Caco-2 (cell line): ENCODE results near the gene BDH1. TPM values are rescaled to one million over a fixed set of nuclear protein-coding genes. Genes with fewer than 3 reads are reported as not detected.

ENCODE experiments used
- BruUV-seq: library from RNA; stranded (reverse); fragments of 400-500 nt; replicated peaks from 2 replicates; lab custom pipeline; 2021; lab: Mats Ljungman, UMichigan
- CTCF ChIA-PET: fragments of 300-600 bp; sonication (Branson Sonifier 250); formaldehyde crosslinking; loops from one replicate; lab custom pipeline; 2022; ENCODE audit warnings: antibody characterized with exemption; lab: Charles Lee
- POLR2A ChIA-PET: fragments of 300-600 bp; sonication (Branson Sonifier 250); formaldehyde crosslinking; loops from one replicate; lab custom pipeline; 2022; ENCODE audit warnings: antibody characterized with exemption; lab: Charles Lee
- DNase-seq, 2 experiments: peaks; one replicate each; pipeline versions ENCODE4 v3.0.0 to v3.0.0-alpha.2; 2020 to 2022
- H3K27me3 ChIP-seq: replicated peaks from 2 replicates; pipeline ENCODE4 v1.6.0; 2011; ENCODE audit warnings: low read length; ENCODE audit not compliant: control insufficient read depth, insufficient read depth
- H3K36me3 ChIP-seq: 2 replicates; pipeline ENCODE4 v1.5.1; 2011; ENCODE audit warnings: low read length; ENCODE audit not compliant: control insufficient read depth, insufficient read depth
- H3K4me1 ChIP-seq: fragments of 250-450 bp; sonication (Bioruptor Pico); 2 replicates; pipeline ENCODE4 v1.5.1; 2020; ENCODE audit warnings: mild to moderate bottlenecking
- H3K4me3 ChIP-seq: 2 replicates; pipeline ENCODE4 v1.5.1; 2011; ENCODE audit warnings: low read depth, mild to moderate bottlenecking, control low read depth, low read length
- H3K9me3 ChIP-seq: fragments of 250-450 bp; sonication (Bioruptor Pico); 2 replicates; pipeline ENCODE4 v1.5.1; 2020; ENCODE audit warnings: mild to moderate bottlenecking, moderate library complexity
- H3K27ac Mint-ChIP-seq: one replicate; pipeline ENCODE4 v1.8.0; 2022; ENCODE audit warnings: mixed read lengths; ENCODE audit not compliant: unreplicated experiment
- H3K27me3 Mint-ChIP-seq: one replicate; pipeline ENCODE4 v1.8.0; 2022; ENCODE audit warnings: mixed read lengths; ENCODE audit not compliant: insufficient read depth, unreplicated experiment
- H3K36me3 Mint-ChIP-seq: one replicate; pipeline ENCODE4 v1.8.0; 2022; ENCODE audit warnings: mild to moderate bottlenecking, mixed read lengths; ENCODE audit not compliant: insufficient read depth, unreplicated experiment
- H3K4me1 Mint-ChIP-seq: one replicate; pipeline ENCODE4 v1.8.0; 2022; ENCODE audit warnings: low read depth, mixed read lengths; ENCODE audit not compliant: unreplicated experiment
- H3K4me3 Mint-ChIP-seq: one replicate; pipeline ENCODE4 v1.8.0; 2022; ENCODE audit warnings: mild to moderate bottlenecking, moderate library complexity, mixed read lengths; ENCODE audit not compliant: unreplicated experiment
- H3K9me3 Mint-ChIP-seq: one replicate; pipeline ENCODE4 v1.8.0; 2022; ENCODE audit warnings: mixed read lengths; ENCODE audit not compliant: unreplicated experiment
- intact Hi-C: fragments of 100-400 bp; cut with micrococcal nuclease; formaldehyde crosslinking; loops from one replicate; pipeline ENCODE4 v1.10.0; 2022; ENCODE audit not compliant: unreplicated experiment
- total RNA-seq: library from RNA; stranded (reverse); gene quantifications from 2 replicates; pipeline ENCODE4 v1.2.3, GENCODE V29; 2022
- TF ChIP-seq, protein P1 (sequence below), 2 experiments: fragments of 200-600 bp in 1 of 2; IDR thresholded peaks; 1 replicate in 1 of 2; 2 replicates in 1 of 2; pipeline versions ENCODE4 v1.5.1 to v1.8.0; 2011 to 2022; ENCODE audit warnings: antibody characterized with exemption in 1 of 2, control low read depth in 1 of 2, inconsistent platforms in 1 of 2, low read depth in 1 of 2, low read length in 1 of 2, mild to moderate bottlenecking in 1 of 2, moderate library complexity in 1 of 2; ENCODE audit not compliant: insufficient read depth in 1 of 2, severe bottlenecking in 1 of 2, unreplicated experiment in 1 of 2

The BDH1 gene
- total RNA-seq, 1 experiment from 2014 or later = 41.8 TPM

DNA sequence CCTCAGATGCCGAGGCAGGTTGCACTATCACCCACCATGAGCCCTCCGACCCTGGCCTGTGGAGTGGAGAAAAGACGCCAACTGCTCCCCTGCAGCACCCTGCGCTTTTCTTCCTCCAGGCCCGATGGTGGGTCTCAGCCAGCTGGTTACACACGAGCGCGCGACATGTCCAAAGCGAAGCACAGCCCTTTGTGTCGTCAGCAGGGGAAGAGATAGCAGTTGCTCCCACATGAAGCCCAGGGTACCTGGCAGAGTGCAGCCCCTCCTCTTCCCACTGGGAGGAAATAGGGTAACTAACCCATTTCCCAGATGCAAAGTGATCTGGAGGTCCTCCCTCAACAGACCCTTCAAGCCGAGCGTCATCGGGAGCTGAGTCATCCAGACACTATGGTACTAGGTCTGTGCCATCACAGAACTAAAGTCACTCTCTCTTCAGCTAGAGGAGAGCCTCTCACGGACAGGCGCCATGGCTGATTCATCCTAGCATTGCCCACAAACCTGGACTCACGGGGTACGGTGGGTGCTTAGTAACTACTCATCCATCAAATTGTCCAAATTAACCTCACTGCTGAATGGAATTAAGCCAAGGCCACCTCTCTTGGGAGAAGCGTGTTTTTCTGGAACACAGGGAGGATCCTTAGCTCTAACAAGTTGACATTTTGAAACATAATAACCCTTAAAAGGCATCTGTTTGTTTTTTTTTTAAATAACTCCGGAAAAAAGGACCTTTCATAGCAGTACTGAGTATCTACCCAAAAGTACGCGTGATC lies 45.2 kb upstream of the BDH1 start:
- POLR2A ChIA-PET = no interaction called here
- no peak overlapping the region for H3K4me3 ChIP-seq
- H3K9me3 ChIP-seq = no peaks in the 10 kb centered on the region
- TF ChIP-seq, protein P1, sequence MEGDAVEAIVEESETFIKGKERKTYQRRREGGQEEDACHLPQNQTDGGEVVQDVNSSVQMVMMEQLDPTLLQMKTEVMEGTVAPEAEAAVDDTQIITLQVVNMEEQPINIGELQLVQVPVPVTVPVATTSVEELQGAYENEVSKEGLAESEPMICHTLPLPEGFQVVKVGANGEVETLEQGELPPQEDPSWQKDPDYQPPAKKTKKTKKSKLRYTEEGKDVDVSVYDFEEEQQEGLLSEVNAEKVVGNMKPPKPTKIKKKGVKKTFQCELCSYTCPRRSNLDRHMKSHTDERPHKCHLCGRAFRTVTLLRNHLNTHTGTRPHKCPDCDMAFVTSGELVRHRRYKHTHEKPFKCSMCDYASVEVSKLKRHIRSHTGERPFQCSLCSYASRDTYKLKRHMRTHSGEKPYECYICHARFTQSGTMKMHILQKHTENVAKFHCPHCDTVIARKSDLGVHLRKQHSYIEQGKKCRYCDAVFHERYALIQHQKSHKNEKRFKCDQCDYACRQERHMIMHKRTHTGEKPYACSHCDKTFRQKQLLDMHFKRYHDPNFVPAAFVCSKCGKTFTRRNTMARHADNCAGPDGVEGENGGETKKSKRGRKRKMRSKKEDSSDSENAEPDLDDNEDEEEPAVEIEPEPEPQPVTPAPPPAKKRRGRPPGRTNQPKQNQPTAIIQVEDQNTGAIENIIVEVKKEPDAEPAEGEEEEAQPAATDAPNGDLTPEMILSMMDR (IDR thresholded peaks at IDR 0.05; ENCODE audit: insufficient read depth in 1 of 2, low read depth in 1 of 2, low read length in 1 of 2, severe bottlenecking in 1 of 2, unreplicated experiment in 1 of 2) = no peak
- H3K36me3 Mint-ChIP-seq = peaks cover 37% of the 10 kb centered on the region
- CTCF ChIA-PET = interaction anchor here (1.1 to 1.7 kb wide), 2 partner anchors 14 to 72 kb away, joined by 3 to 4 read pairs; no protein-coding TSS in a partner anchor
- H3K27me3 Mint-ChIP-seq = no peaks in the 10 kb centered on the region
- H3K9me3 Mint-ChIP-seq = peaks cover 9% of the 10 kb centered on the region
- no peak overlapping the region for H3K4me3 Mint-ChIP-seq
- peaks cover 22% of the 10 kb centered on the region for H3K4me1 Mint-ChIP-seq
- H3K4me1 ChIP-seq = peaks cover 33% of the 10 kb centered on the region
- H3K27ac Mint-ChIP-seq = no peak overlapping the region
- peaks cover 2% of the 10 kb centered on the region; the same call in 1 of the 2 replicates for H3K36me3 ChIP-seq
- DNase-seq = no peak
- intact Hi-C loops = no loop called here
- no peaks in the 10 kb centered on the region for H3K27me3 ChIP-seq
- no TSS peak for BruUV-seq

DNA sequence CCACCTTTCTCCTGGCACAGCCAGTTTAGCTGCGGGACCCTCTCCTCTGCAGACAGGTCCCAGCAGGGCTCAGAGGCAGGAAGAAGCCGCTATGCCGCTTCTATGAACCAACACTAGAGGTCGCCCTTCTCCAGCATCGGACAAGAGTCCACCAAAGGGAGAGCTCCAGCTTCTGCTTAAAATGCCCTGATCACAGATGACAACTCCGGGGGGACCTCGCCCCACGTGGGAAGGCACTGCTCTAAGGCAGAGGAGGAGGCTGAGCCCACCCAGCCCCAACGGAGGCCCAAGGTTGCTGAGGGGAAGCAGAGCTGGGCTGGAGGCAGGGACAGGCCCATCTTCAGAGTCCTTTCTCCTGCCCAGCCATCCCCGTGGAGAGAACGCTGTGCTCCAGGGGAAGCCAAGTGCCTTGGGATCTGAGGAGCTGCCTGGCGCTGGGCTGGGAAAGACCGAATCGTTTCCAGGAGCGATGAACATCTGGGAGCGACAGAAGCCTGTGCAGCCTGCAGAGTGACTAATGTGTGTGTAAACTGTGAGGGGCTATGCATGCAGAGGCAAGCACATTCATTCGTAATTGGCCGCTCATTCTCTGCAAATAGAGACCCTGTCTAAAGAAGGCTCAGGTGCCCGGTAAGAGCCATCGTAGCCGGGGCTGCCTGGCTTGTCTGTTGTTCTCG lies 43.5 kb upstream of the BDH1 start:
- no peak overlapping the region for H3K4me3 Mint-ChIP-seq
- Histone ChIP-seq H3K4me3 (no peak overlapping the region), H3K9me3 (no peaks in the 10 kb centered on the region), H3K27me3 (no peaks in the 10 kb centered on the region), H3K36me3 (peaks cover 2% of the 10 kb centered on the region; the same call in 1 of the 2 replicates), H3K4me1 (peaks cover 38% of the 10 kb centered on the region)
- peaks cover 31% of the 10 kb centered on the region for H3K4me1 Mint-ChIP-seq
- peaks cover 8% of the 10 kb centered on the region for H3K9me3 Mint-ChIP-seq
- no peaks in the 10 kb centered on the region for H3K27me3 Mint-ChIP-seq
- TF ChIP-seq, protein P1 (IDR thresholded peaks at IDR 0.05; ENCODE audit: insufficient read depth in 1 of 2, low read depth in 1 of 2, low read length in 1 of 2, severe bottlenecking in 1 of 2, unreplicated experiment in 1 of 2) = peak; percentile 89
- no TSS peak for BruUV-seq
- peak; percentile 78 to 80 for DNase-seq
- intact Hi-C loops = no loop called here
- H3K36me3 Mint-ChIP-seq = peaks cover 42% of the 10 kb centered on the region
- ChIA-PET CTCF (interaction anchor here (0.7 to 1.7 kb wide), 11 partner anchors 9 to 74 kb away, joined by 3 to 9 read pairs (median 4); no protein-coding TSS in a partner anchor), POLR2A (no interaction called here)
- peak overlapping the region; percentile 74 for H3K27ac Mint-ChIP-seq

DNA sequence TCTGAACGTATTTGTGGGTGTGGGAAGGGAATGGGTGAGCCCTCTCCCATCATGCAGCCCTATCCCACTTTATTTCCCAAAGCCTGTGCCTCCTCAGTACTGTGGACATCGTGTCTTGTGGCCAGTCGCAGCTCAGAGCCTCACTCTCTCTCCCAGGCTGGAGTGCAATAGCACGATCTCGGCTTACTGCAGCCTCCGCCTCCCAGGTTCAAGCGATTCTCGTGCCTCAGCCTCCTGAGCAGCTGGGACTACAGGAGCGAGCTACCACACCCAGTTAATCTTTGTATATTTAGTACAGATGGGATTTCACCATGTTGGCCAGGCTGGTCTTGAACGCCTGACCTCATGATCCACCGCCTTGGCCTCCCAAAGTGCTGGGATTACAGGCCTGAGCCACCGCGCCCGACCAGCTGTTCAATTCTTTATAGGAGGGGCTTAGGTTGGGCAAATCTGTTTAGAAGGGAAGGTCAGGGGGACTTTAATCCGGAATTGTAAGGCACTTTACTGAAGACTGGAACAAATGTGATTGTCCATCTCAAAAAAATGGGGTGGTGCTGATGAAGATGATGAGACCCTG lies 42.7 kb upstream of the BDH1 start:
- Mint-ChIP-seq H3K27ac (peak overlapping the region; percentile 74), H3K9me3 (peaks cover under 1% of the 10 kb centered on the region), H3K4me1 (peaks cover 31% of the 10 kb centered on the region), H3K4me3 (no peak overlapping the region), H3K27me3 (no peaks in the 10 kb centered on the region), H3K36me3 (peaks cover 34% of the 10 kb centered on the region)
- POLR2A ChIA-PET = no interaction called here
- CTCF ChIA-PET = interaction anchor here (0.9 to 1.5 kb wide), 10 partner anchors 8 to 69 kb away, joined by 3 to 9 read pairs (median 4); no protein-coding TSS in a partner anchor
- peaks cover 39% of the 10 kb centered on the region for H3K4me1 ChIP-seq
- intact Hi-C loops = no loop called here
- H3K4me3 ChIP-seq = no peak overlapping the region
- H3K27me3 ChIP-seq = no peaks in the 10 kb centered on the region
- TF ChIP-seq, protein P1 (IDR thresholded peaks at IDR 0.05; ENCODE audit: insufficient read depth in 1 of 2, low read depth in 1 of 2, low read length in 1 of 2, severe bottlenecking in 1 of 2, unreplicated experiment in 1 of 2) = no peak
- H3K9me3 ChIP-seq = no peaks in the 10 kb centered on the region
- H3K36me3 ChIP-seq = peaks cover 2% of the 10 kb centered on the region; the same call in 1 of the 2 replicates
- no peak for DNase-seq
- no TSS peak for BruUV-seq
